ENCODE measurements around the gene RBBP6. TPM values are rescaled to one million over a fixed set of nuclear protein-coding genes. Genes with fewer than 3 reads are reported as not detected.

RBBP6 gene
- total and polyA plus RNA-seq, 2 donors (not counting 3 experiments of a cell fraction or from before 2014, with no cell fraction given), result 16.8 to 52.1 TPM

DNA sequence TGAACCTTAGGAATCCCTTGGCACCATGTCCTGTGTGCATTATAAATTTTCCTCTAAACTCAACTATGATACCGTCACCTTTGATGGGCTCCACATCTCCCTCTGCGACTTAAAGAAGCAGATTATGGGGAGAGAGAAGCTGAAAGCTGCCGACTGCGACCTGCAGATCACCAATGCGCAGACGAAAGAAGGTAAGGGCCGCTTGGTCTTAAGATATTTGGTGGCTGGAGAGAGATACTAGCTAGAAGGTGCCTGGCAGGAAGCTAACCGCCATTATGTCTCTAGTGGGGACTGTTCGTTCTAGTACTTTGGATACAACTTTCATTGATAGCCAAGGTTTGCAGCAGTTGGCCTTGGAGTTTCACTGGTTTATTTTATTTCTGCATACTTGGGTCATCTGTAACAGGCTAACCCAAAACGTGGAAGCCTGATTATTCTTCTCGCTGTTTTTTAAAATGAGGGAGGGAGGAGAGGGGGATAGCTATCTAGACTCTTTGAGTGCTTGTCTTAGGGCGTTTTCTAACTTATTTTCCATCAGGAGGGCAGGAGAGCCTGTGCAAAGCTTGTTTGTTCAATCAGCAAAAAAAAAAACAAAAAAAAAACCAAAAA, 1.3 kb downstream of the RBBP6 start:
- Histone ChIP-seq H3K27me3 (ENCODE audit: control insufficient read depth in 2 of 2, insufficient read depth in 2 of 2, low read length in 2 of 2) (no peaks in the 10 kb centered on the region), H4K20me1 (replicated peaks; ENCODE audit: control insufficient read depth, extremely low read depth, insufficient read depth, low read length) (peaks cover 25% of the 10 kb centered on the region), H3K9ac (replicated peaks; ENCODE audit: extremely low read depth, insufficient read depth, low read length) (peak overlapping the region; percentile 100), H3K36me3 (ENCODE audit: control insufficient read depth in 2 of 2, extremely low read depth in 1 of 2, insufficient read depth in 2 of 2, low read length in 2 of 2) (peaks cover 0 to 2% of the 10 kb centered on the region in 2 experiments), H3K4me1 (ENCODE audit: control insufficient read depth, extremely low read depth, insufficient read depth, low read length) (peaks cover 37% of the 10 kb centered on the region), H3K9me1 (replicated peaks; ENCODE audit: control insufficient read depth, extremely low read depth, insufficient read depth, low read length) (no peaks in the 10 kb centered on the region), H3K9me3 (replicated peaks; ENCODE audit: control insufficient read depth, insufficient read depth, low read length) (no peaks in the 10 kb centered on the region), H3K4me2 (ENCODE audit: insufficient read depth, low read length) (peak overlapping the region; percentile 99), H3K79me2 (ENCODE audit: control insufficient read depth, insufficient read depth, low read length) (peaks cover 63% of the 10 kb centered on the region), H2AFZ (ENCODE audit: low read depth, low read length) (no peak overlapping the region), H3K4me3 (replicated peaks in 1 of 3; ENCODE audit: insufficient read depth in 1 of 3, low read depth in 1 of 3, low read length in 3 of 3) (peak overlapping the region; percentile 80 to 94 (median 88)), H3K27ac (ENCODE audit: insufficient read depth, low read depth, low read length) (peak overlapping the region; percentile 96)
- ChIA-PET CTCF (interaction anchor here (0.7 to 4.4 kb wide), 3 partner anchors 9 to 207 kb away, joined by 4 to 40 read pairs (median 6); no protein-coding TSS in a partner anchor), POLR2A (interaction anchor here (0.6 to 1.0 kb wide), 4 partner anchors 8 to 26 kb away, joined by 3 to 4 read pairs (median 3); no protein-coding TSS in a partner anchor)
- no peak for FAIRE-seq
- TSS peak; percentile 20 for BruUV-seq (replicated peaks)
- TF ChIP-seq GATA2 (IDR thresholded peaks at IDR 0.05; ENCODE audit: insufficient read depth, insufficient read length, low read depth, low read length) (no peak), FOS (IDR thresholded peaks at IDR 0.05; ENCODE audit: borderline replicate concordance, insufficient read depth, low read length) (no peak), POLR2A (IDR thresholded peaks at IDR 0.05; ENCODE audit: low read depth, low read length) (no peak)
- DNase-seq (ENCODE audit: low read depth, low spot score), result peak; percentile 46
- intact Hi-C loops (cut with micrococcal nuclease), result loop anchor here (5.0 kb wide), 1 partner anchor 447 kb away; no protein-coding TSS in a partner anchor
- dilution Hi-C loops (cut with MboI; ENCODE audit: extremely low pct_ligation_motif_present, low sequenced_read_pairs), result no loop called here

DNA sequence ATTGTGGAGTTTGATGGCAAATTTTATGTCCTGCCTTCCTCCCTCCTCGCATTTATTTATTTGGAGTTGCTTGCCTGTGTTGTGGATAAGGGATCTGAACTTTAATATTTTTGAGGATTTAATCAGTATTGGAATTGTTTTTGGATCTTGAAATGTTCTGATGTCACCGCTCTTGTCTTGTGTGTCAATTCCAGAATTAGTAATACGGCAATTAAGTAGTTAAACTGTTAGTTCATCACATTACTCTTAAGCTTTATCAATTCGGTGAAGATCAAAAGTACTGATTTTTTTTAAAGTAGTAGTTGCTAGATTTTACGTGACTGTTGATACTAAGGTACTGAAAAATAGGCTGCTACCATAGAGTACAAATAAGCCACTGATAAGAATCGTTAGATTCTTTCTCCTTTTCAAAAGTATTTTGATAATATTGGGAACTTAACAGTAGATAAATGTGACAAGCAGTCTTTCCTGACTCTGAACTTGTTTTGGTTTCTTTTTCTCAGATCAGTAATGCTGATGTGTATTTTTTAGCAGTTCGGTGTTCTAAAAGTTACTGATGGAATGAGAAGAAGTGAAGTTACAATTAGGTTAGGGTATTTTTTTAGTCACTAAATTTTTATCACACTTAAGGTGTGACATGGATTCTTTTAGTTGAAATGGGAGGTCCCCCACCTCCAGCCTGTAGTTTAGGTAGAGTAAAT, 2.0 kb downstream of the RBBP6 start:
- Histone ChIP-seq H3K4me2 (ENCODE audit: insufficient read depth, low read length) (peak overlapping the region; percentile 99), H3K4me1 (ENCODE audit: control insufficient read depth, extremely low read depth, insufficient read depth, low read length) (peaks cover 37% of the 10 kb centered on the region), H3K9me1 (replicated peaks; ENCODE audit: control insufficient read depth, extremely low read depth, insufficient read depth, low read length) (no peaks in the 10 kb centered on the region), H3K9me3 (replicated peaks; ENCODE audit: control insufficient read depth, insufficient read depth, low read length) (no peaks in the 10 kb centered on the region), H3K36me3 (ENCODE audit: control insufficient read depth in 2 of 2, extremely low read depth in 1 of 2, insufficient read depth in 2 of 2, low read length in 2 of 2) (peaks cover 0 to 3% of the 10 kb centered on the region in 2 experiments), H3K9ac (replicated peaks; ENCODE audit: extremely low read depth, insufficient read depth, low read length) (peak overlapping the region; percentile 100), H4K20me1 (replicated peaks; ENCODE audit: control insufficient read depth, extremely low read depth, insufficient read depth, low read length) (peaks cover 26% of the 10 kb centered on the region), H3K27ac (ENCODE audit: insufficient read depth, low read depth, low read length) (peak overlapping the region; percentile 96), H3K27me3 (ENCODE audit: control insufficient read depth in 2 of 2, insufficient read depth in 2 of 2, low read length in 2 of 2) (no peaks in the 10 kb centered on the region), H3K79me2 (ENCODE audit: control insufficient read depth, insufficient read depth, low read length) (peaks cover 70% of the 10 kb centered on the region), H2AFZ (ENCODE audit: low read depth, low read length) (no peak overlapping the region), H3K4me3 (replicated peaks in 1 of 3; ENCODE audit: insufficient read depth in 1 of 3, low read depth in 1 of 3, low read length in 3 of 3) (peak overlapping the region; percentile 80 to 94 (median 88))
- ChIA-PET POLR2A (interaction anchor here (0.6 to 1.0 kb wide), 4 partner anchors 8 to 27 kb away, joined by 3 to 4 read pairs (median 3); no protein-coding TSS in a partner anchor), CTCF (interaction anchor here (0.7 to 4.4 kb wide), 4 partner anchors 8 to 259 kb away, joined by 4 to 40 read pairs (median 6); no protein-coding TSS in a partner anchor)
- intact Hi-C loops (cut with micrococcal nuclease), result loop anchor here (5.0 kb wide), 1 partner anchor 446 kb away; no protein-coding TSS in a partner anchor
- dilution Hi-C loops (cut with MboI; ENCODE audit: extremely low pct_ligation_motif_present, low sequenced_read_pairs), result no loop called here
- peak; percentile 8 for FAIRE-seq
- TF ChIP-seq GATA2 (IDR thresholded peaks at IDR 0.05; ENCODE audit: insufficient read depth, insufficient read length, low read depth, low read length) (peak; percentile 9), EZH2 (IDR thresholded peaks at IDR 0.05; ENCODE audit: borderline replicate concordance, low read depth, low read length, severe bottlenecking) (no peak)
- peak; percentile 23 for DNase-seq (ENCODE audit: low read depth, low spot score)
- BruUV-seq (replicated peaks), result no TSS peak

Measured in endothelial cell of umbilical vein (primary cell).